Measurements from ENCODE around the gene ST3GAL4.

ST3GAL4 gene

DNA sequence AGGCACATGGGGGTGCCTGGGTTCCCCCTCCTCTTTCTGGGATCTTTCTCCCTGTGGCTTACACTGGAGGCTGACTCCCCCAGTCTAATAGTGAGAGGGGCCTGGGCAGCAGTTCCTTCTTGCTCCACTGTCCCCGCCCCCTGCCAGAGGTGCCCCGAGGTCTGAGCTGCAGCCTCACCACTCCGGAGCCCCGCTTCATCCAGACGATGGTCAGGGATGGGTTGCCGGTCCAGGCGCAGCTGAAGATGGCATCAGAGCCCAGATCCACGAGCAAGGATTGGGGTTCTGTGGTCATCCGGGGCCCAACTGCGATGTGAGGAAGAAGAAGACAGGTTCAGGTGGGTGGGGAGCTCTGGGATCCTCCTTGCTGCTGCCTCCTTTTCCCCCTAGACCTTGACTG lies 91.1 kb downstream of the ST3GAL4 start:
- TF ChIP-seq ZNF19 (tag by site-specific recombination; IDR thresholded peaks at IDR 0.05; ENCODE audit: low read depth) (no peak), ZFP3 (tag by site-specific recombination; IDR thresholded peaks at IDR 0.05; ENCODE audit: low read depth) (no peak), YY2 (tag by site-specific recombination; IDR thresholded peaks at IDR 0.05) (no peak), ZNF37A (tag by site-specific recombination; IDR thresholded peaks at IDR 0.05) (no peak), ZNF211 (tag by site-specific recombination; IDR thresholded peaks at IDR 0.05; ENCODE audit: low read depth) (no peak), ZNF335 (tag by site-specific recombination; conservative IDR thresholded peaks at IDR 0.05) (no peak), BCL11A (tag by site-specific recombination; IDR thresholded peaks at IDR 0.05; ENCODE audit: low read depth) (no peak), HOXD13 (CRISPR knock-in tag; IDR thresholded peaks at IDR 0.05; ENCODE audit: borderline replicate concordance) (no peak), ZNF514 (tag by site-specific recombination; IDR thresholded peaks at IDR 0.05) (no peak), ZNF529 (tag by site-specific recombination; IDR thresholded peaks at IDR 0.05; ENCODE audit: insufficient replicate concordance) (no peak), GLI4 (tag by site-specific recombination; IDR thresholded peaks at IDR 0.05) (no peak), ZNF391 (tag by site-specific recombination; IDR thresholded peaks at IDR 0.05; ENCODE audit: borderline replicate concordance, low read depth) (no peak), ZNF747 (tag by site-specific recombination; IDR thresholded peaks at IDR 0.05) (no peak), TSHZ1 (tag by site-specific recombination; IDR thresholded peaks at IDR 0.05; ENCODE audit: borderline replicate concordance) (no peak)
- TF ChIP-seq, protein P1, sequence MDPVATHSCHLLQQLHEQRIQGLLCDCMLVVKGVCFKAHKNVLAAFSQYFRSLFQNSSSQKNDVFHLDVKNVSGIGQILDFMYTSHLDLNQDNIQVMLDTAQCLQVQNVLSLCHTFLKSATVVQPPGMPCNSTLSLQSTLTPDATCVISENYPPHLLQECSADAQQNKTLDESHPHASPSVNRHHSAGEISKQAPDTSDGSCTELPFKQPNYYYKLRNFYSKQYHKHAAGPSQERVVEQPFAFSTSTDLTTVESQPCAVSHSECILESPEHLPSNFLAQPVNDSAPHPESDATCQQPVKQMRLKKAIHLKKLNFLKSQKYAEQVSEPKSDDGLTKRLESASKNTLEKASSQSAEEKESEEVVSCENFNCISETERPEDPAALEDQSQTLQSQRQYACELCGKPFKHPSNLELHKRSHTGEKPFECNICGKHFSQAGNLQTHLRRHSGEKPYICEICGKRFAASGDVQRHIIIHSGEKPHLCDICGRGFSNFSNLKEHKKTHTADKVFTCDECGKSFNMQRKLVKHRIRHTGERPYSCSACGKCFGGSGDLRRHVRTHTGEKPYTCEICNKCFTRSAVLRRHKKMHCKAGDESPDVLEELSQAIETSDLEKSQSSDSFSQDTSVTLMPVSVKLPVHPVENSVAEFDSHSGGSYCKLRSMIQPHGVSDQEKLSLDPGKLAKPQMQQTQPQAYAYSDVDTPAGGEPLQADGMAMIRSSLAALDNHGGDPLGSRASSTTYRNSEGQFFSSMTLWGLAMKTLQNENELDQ (tag by site-specific recombination; IDR thresholded peaks at IDR 0.05; ENCODE audit: low read depth) = no peak
- Histone ChIP-seq H3K4me1 (ENCODE audit: control insufficient read depth, insufficient read depth, low read length) (no peaks in the 10 kb centered on the region), H3K9me3 (ENCODE audit: control insufficient read depth, insufficient read depth, low read depth, low read length) (no peaks in the 10 kb centered on the region), H3K36me3 (ENCODE audit: control insufficient read depth in 2 of 2, insufficient read depth in 1 of 2, low read length in 2 of 2) (no peaks in the 10 kb centered on the region), H3K4me3 (ENCODE audit: low read depth, low read length) (no peak overlapping the region), H3K27ac (ENCODE audit: extremely low read depth, low read depth, low read length) (no peak overlapping the region)
- CTCF ChIA-PET = interaction anchor here (1.2 kb wide), 1 partner anchor 34 kb away, joined by 4 read pairs; no protein-coding TSS in a partner anchor
- POLR2A ChIA-PET = no interaction called here

DNA sequence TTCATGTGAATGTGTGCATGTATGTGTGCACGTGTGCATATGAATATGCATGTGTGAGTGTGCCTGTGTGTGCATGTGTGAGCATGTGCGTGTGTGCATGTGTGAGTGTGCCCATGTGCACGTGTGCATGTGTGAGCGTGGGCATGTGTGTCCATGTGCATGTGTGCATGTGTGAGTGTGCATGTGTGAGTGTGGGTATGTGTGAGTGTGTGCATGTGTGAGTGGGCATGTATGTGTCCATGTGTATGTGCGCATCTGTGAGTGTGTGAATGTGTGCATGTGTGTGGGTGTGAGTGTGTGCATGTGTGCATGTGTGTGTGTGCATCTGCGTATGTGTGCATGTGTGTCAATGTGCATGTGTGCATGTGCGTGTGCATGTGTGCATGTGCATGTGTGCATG lies 94.7 kb downstream of the ST3GAL4 start:
- Histone ChIP-seq H3K27ac (ENCODE audit: extremely low read depth, low read depth, low read length) (no peak overlapping the region), H3K4me3 (ENCODE audit: low read depth, low read length) (no peak overlapping the region), H3K9me3 (ENCODE audit: control insufficient read depth, insufficient read depth, low read depth, low read length) (no peaks in the 10 kb centered on the region), H3K4me1 (ENCODE audit: control insufficient read depth, insufficient read depth, low read length) (no peaks in the 10 kb centered on the region), H3K36me3 (ENCODE audit: control insufficient read depth in 2 of 2, insufficient read depth in 1 of 2, low read length in 2 of 2) (no peaks in the 10 kb centered on the region)
- ChIA-PET CTCF (no interaction called here), POLR2A (no interaction called here)
- TF ChIP-seq ZBTB48 (tag by site-specific recombination; IDR thresholded peaks at IDR 0.05) = no peak
- no peak for TF ChIP-seq SCRT1 (tag by site-specific recombination; IDR thresholded peaks at IDR 0.05; ENCODE audit: borderline replicate concordance)
- TF ChIP-seq REST (tag by site-specific recombination; IDR thresholded peaks at IDR 0.05) = no peak
